Subcutaneous abdominal adipose tissue (tissue), 5 donors: ENCODE measurements around the gene ELAC2.
A peak's percentile ranks its signal among the peaks of the same experiment; 100 is the strongest.

Source experiments
- H3K27ac ChIP-seq: one replicate; pipeline ENCODE4 v1.7.0; 2013; ENCODE audit warnings: low read depth, mild to moderate bottlenecking, inconsistent platforms, low read length, moderate library complexity
- H3K27me3 ChIP-seq, 5 donors: one replicate each; pipeline ENCODE4 v1.7.0; 2013; ENCODE audit warnings: low read length in 5 of 5, inconsistent platforms in 1 of 5; ENCODE audit not compliant: control insufficient read depth in 5 of 5, insufficient read depth in 4 of 5
- H3K36me3 ChIP-seq, 5 donors: one replicate each; pipeline ENCODE4 v1.7.0; 2013; ENCODE audit warnings: low read length in 5 of 5; ENCODE audit not compliant: control insufficient read depth in 5 of 5, insufficient read depth in 5 of 5
- H3K4me1 ChIP-seq, 5 donors: one replicate each; pipeline ENCODE4 v1.7.0; 2013; ENCODE audit warnings: low read length in 5 of 5, mild to moderate bottlenecking in 3 of 5, moderate library complexity in 1 of 5; ENCODE audit not compliant: control insufficient read depth in 5 of 5, insufficient read depth in 5 of 5
- H3K4me3 ChIP-seq, 5 donors: one replicate each; pipeline ENCODE4 v1.7.0; 2013; ENCODE audit warnings: low read length in 5 of 5, low read depth in 1 of 5
- H3K9ac ChIP-seq, 5 donors: one replicate each; pipeline ENCODE4 v1.7.0; 2013; ENCODE audit warnings: low read length in 5 of 5, mild to moderate bottlenecking in 4 of 5, moderate library complexity in 3 of 5
- H3K9me3 ChIP-seq, 5 donors: one replicate each; pipeline ENCODE4 v1.7.0; 2013; ENCODE audit warnings: low read length in 5 of 5; ENCODE audit not compliant: control insufficient read depth in 5 of 5
- donor health status: healthy.
- donor health status: healthy.
- donor health status: healthy.
- donor health status: healthy.
- donor health status: healthy.

Gene ELAC2

DNA sequence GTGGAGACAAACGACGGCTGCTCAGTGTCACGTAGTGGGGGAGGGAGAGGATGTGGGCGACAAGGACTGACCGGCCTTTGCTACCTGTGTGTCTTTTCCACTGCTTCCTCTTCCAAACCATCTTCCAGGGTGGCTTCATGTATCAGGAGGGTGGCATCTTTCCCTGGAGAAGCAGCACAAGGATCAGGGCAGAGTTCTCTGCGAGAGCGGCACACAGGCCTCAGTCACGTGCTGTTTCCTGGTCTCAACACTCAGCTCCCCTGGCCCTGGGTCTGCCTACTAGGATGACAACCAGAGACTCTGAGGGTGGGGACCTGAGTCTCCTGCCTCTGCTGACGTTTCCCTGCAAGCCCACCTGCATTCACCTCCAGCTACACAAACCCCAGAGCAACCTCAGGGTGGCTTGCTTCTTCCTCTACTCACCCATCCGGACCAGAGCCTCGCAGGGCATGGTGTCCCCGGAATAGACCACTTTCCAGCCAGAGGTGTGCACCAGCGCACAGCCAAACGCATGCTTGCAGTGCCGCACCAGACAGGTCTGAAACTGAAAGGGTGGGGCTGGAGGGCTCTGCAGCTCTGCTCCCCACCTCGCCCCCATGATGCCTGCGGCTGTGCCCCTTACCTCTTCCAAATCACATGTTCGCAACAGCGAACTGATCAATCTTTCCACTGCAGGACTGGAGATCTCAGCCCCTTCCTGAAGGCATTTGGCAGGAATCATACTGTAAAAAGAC, 23.3 kb downstream of the ELAC2 start:
- no peaks in the 10 kb centered on the region for H3K27me3 ChIP-seq

DNA sequence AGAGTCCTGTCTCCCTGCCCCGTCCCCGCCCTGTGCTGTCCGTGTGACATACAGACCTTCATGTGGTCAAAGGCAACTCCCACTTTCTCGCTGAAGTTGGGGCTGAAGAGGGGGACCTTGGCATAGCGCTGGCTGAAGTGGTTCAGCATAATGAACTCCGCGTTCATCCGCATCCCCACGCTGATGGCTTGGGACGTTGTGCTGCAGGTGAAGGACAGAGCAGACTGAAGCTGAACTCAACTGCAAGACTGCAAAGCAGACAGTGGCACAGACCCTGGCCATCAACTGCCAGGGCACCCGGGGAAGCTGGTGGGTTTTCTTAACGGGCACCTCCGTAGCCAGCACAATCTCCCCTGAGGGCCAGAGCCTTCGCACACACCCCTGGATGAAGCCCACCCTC, 24.2 kb downstream of the ELAC2 start:
- Histone ChIP-seq H3K27ac (no peak overlapping the region), H3K9me3 (no peaks in the 10 kb centered on the region), H3K9ac (no peak overlapping the region), H3K27me3 (no peaks in the 10 kb centered on the region), H3K4me3 (no peak overlapping the region), H3K4me1 (peaks cover 0 to 8% (median 8%) of the 10 kb centered on the region in 5 donors), H3K36me3 (peaks cover 9 to 90% (median 86%) of the 10 kb centered on the region in 5 donors)

More for the DNA sequence above, 23.3 kb downstream of the ELAC2 start:
- Histone ChIP-seq H3K9me3 (no peaks in the 10 kb centered on the region), H3K9ac (no peak overlapping the region), H3K4me3 (no peak overlapping the region), H3K4me1 (peaks cover 2 to 4% (median 3%) of the 10 kb centered on the region in 5 donors), H3K36me3 (peaks cover 9 to 98% (median 94%) of the 10 kb centered on the region in 5 donors), H3K27ac (no peak overlapping the region)

DNA sequence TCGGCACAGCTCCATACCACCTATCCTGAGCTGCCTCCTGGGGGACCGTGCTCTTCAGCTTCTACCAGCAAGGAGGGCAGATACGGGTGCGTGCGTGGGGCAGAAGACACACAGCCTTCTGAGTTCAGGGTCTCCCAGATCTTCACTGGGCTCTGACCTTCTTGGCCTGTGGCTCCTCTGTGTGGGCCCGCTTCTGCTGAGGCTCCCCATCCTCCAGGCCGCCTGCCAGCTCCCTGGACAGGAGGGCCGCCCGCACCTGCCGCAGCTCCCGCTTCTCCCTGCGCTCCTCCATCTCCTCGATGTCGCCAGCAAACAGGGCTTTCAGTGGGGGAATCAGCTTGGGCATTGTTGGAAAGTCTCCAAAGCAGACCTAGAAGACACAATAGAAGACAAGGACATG, 25.2 kb downstream of the ELAC2 start:
- Histone ChIP-seq H3K27ac (no peak overlapping the region), H3K4me3 (no peak overlapping the region), H3K9me3 (no peaks in the 10 kb centered on the region), H3K4me1 (peaks cover 0 to 12% (median 8%) of the 10 kb centered on the region in 5 donors), H3K36me3 (peaks cover 2 to 80% (median 76%) of the 10 kb centered on the region in 5 donors), H3K9ac (no peak overlapping the region), H3K27me3 (no peaks in the 10 kb centered on the region)

DNA sequence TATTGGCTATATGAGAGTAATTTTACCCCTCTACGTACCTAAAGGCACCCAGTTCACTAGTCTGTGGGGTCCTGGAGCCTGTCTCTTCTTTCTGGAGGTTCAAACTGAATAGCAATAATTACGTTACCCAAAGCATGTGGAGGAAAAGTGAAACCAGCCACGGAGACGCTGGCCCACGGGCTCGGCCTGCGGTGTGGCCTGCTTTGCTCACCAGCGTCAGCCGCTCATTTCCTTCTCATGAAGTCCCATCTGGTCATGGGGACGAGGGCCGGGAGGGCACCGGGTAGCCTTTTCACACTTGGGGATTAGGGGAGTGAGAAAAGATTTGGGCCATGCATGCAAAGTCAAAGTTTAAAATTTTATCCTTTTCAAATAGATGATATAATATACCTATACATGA, 26.9 kb downstream of the ELAC2 start:
- no peak overlapping the region for H3K27ac ChIP-seq
- peaks cover 0 to 15% (median 8%) of the 10 kb centered on the region in 5 donors for H3K4me1 ChIP-seq
- peaks cover 0 to 3% (median 0%) of the 10 kb centered on the region in 5 donors for H3K27me3 ChIP-seq
- H3K9me3 ChIP-seq, result no peaks in the 10 kb centered on the region
- H3K4me3 ChIP-seq, result no peak overlapping the region
- H3K9ac ChIP-seq, result no peak overlapping the region
- peaks cover 0 to 63% (median 59%) of the 10 kb centered on the region in 5 donors for H3K36me3 ChIP-seq

DNA sequence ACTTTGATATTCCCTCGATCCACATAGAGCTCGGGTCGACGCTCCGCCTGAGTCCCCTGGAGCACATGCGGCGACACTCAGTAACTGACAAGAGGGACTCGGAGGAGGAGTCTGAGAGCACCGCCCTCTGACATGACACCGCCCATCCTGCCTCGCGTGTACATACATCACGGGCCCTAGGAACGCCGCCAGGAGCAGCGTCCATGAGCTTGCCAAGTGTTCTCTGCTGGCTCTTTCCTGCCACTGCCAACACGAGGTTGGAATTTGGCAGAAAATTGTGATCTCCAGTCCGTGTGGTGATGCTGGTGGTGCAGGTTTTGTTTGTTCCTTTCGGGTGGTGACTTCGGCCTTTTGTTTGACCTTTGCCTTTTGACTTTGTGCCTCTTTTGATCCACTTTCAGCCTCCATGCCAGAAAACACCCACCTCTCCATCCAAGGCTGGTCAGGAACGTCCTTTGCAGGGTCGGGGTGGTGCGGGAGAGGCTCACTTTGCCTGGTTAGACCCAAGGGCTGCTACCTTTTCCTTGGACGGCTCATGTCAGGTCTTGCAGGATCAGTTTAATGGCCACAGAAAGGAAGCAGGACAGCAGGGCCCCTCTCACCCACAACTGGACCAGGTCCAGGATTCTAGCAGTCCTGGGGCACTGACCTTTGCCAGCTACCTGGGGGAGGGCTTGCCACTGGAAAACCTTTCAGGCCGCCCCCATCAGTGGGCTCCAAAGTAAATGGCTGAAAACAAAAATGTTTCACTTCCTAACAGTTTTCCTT, 27.6 kb downstream of the ELAC2 start:
- H3K4me3 ChIP-seq, result no peak overlapping the region
- H3K9me3 ChIP-seq, result no peaks in the 10 kb centered on the region
- no peak overlapping the region for H3K9ac ChIP-seq
- H3K27me3 ChIP-seq, result peaks cover 0 to 3% (median 0%) of the 10 kb centered on the region in 5 donors
- no peak overlapping the region for H3K27ac ChIP-seq
- peaks cover 0 to 22% (median 11%) of the 10 kb centered on the region in 5 donors for H3K4me1 ChIP-seq
- peaks cover 0 to 56% (median 52%) of the 10 kb centered on the region in 5 donors for H3K36me3 ChIP-seq

DNA sequence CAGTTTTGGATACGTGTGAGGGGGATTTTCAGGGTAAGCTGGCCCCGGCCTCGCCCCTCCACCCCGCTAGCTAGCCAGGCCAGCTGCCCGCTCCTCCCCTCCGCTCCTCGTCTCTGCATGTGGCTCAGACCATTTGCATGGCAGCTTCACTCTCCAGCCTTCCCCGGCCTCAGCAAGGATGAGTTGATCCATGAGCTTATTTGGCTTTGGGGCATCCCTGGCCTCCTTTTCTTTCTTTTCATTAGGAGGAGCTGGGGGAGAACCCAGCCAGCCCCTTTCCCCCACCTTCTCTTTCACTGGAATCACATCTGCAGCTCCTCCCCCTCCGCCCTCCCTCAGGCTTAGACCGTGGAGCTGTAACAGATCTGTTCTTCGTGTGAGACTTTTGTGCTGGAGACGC, 30.7 kb downstream of the ELAC2 start:
- peaks cover 0 to 8% (median 3%) of the 10 kb centered on the region in 5 donors for H3K27me3 ChIP-seq
- peaks cover 0 to 25% (median 21%) of the 10 kb centered on the region in 5 donors for H3K36me3 ChIP-seq
- H3K27ac ChIP-seq, result no peak overlapping the region
- H3K9me3 ChIP-seq, result no peaks in the 10 kb centered on the region
- no peak overlapping the region for H3K4me3 ChIP-seq
- H3K4me1 ChIP-seq, result peaks cover 1 to 28% (median 19%) of the 10 kb centered on the region in 5 donors
- H3K9ac ChIP-seq, result no peak overlapping the region

DNA sequence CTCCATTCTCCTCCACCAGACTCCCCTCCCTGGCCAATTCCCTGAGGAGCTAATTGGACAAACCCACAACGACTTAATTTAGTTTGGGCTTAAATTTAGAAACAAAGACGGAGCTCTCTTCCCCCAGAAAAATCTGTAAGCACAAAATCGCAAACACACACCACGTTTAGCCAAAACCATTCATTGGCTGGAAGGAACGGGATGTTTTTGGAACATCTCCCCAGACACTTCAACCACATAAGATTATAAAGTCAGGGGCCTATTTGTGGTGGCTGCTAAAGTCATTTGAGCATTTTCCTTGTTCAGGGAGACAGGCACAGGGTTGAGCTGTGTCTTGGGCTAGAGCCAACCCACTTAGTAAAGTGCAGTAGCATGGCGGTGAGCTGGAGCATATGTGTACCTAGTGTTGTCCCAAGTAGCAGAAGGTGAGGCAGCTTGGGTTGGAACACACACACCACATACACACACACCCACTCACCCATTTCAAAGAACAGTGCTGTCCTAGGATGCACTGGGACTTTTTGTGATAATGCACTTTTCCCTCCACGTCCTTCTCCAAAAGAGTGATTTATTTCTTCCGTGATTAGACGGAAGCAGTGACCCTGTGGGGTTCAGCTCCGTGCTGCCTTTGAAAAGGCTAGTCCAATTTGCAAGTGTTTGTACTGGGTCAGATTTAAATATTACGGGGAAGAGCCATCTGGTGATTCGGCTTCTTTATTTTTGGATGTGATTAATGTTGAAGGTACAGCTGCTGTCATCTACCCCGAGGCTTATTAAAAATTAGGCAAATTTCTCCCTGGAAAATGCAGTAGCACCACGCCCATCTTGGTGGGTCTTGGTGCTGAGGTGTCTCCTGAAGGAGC, 32.2 kb downstream of the ELAC2 start:
- Histone ChIP-seq H3K27me3 (peaks cover 0 to 10% (median 3%) of the 10 kb centered on the region in 5 donors), H3K36me3 (peaks cover 0 to 10% (median 7%) of the 10 kb centered on the region in 5 donors), H3K9ac (no peak overlapping the region), H3K27ac (peak overlapping the region; percentile 44), H3K4me1 (peaks cover 1 to 28% (median 19%) of the 10 kb centered on the region in 5 donors), H3K9me3 (no peaks in the 10 kb centered on the region), H3K4me3 (no peak overlapping the region)

GRCh38 chr17:12983991-12984884, 33.6 kb downstream of the ELAC2 start:
- Histone ChIP-seq H3K27ac (peak overlapping the region; percentile 44), H3K4me3 (peak overlapping the region in 4 of 5 donors; percentile 8 to 53 (median 34)), H3K9ac (no peak overlapping the region), H3K36me3 (no peaks in the 10 kb centered on the region), H3K9me3 (no peaks in the 10 kb centered on the region), H3K27me3 (peaks cover 0 to 10% (median 3%) of the 10 kb centered on the region in 5 donors), H3K4me1 (peaks cover 1 to 22% (median 14%) of the 10 kb centered on the region in 5 donors)

DNA sequence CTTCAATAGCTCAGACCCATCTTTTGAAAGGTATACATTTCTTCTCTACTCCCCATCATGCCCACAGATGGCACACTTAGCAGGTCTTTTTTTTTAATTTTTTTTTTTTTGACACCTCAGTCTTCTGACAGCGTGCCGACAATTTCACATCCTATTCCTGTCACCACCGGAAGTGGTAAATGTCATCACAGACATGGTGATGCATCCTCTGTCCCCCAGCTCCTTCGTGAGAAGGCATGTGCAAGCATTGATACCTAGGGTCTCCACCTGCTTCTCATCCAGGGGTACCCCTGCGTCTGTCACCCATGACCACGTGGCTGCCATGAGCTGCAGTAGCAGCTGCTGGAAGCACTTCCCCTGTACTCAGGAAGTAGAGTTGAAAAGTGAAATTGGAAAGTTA, 35.6 kb downstream of the ELAC2 start:
- no peaks in the 10 kb centered on the region for H3K36me3 ChIP-seq
- H3K9ac ChIP-seq, result no peak overlapping the region
- H3K4me1 ChIP-seq, result peaks cover 1 to 16% (median 11%) of the 10 kb centered on the region in 5 donors
- H3K27ac ChIP-seq, result no peak overlapping the region
- no peak overlapping the region for H3K4me3 ChIP-seq
- peaks cover 0 to 10% (median 3%) of the 10 kb centered on the region in 5 donors for H3K27me3 ChIP-seq
- no peaks in the 10 kb centered on the region for H3K9me3 ChIP-seq
